DMS79 (cell line): Measurements from ENCODE around the gene NLRP12.
"Not testable (repeated sequence)": the region's sequence is repeated elsewhere in the genome, so short reads cannot be mapped to it uniquely, and the experiment has no call there.

Experiments
- DNase-seq: peaks from one replicate; lab custom pipeline; 2025; lab: John Stamatoyannopoulos, UW

The NLRP12 gene

GRCh38 chr19:53838446-53838845 is 14.3 kb upstream of the NLRP12 start:
- DNase-seq, result not testable (repeated sequence)

GRCh38 chr19:53832861-53833260 is 8.7 kb upstream of the NLRP12 start:
- DNase-seq, result not testable (repeated sequence)

GRCh38 chr19:53828531-53828930 is 4.4 kb upstream of the NLRP12 start:
- DNase-seq, result no peak

GRCh38 chr19:53826876-53827275 is 2.8 kb upstream of the NLRP12 start:
- DNase-seq, result no peak

GRCh38 chr19:53823380-53824120 is 564 bp downstream of the NLRP12 start:
- DNase-seq, result no peak

GRCh38 chr19:53819861-53820260 is 4.3 kb downstream of the NLRP12 start:
- no peak for DNase-seq

GRCh38 chr19:53818756-53819155 is 5.4 kb downstream of the NLRP12 start:
- no peak for DNase-seq

- DNase-seq, result no peak
Observed at GRCh38 chr19:53813996-53814395, 10.1 kb downstream of the NLRP12 start.

GRCh38 chr19:53812335-53812734 is 11.8 kb downstream of the NLRP12 start:
- DNase-seq, result no peak

GRCh38 chr19:53810891-53811290 is 13.2 kb downstream of the NLRP12 start:
- no peak for DNase-seq

GRCh38 chr19:53810187-53810546 is 13.9 kb downstream of the NLRP12 start:
- no peak for DNase-seq

GRCh38 chr19:53809518-53810186 is 14.5 kb downstream of the NLRP12 start:
- DNase-seq, result no peak

GRCh38 chr19:53808710-53809125 is 15.4 kb downstream of the NLRP12 start:
- DNase-seq, result no peak

GRCh38 chr19:53801257-53801656 is 22.9 kb downstream of the NLRP12 start:
- DNase-seq, result no peak

GRCh38 chr19:53795019-53795418 is 29.1 kb downstream of the NLRP12 start:
- DNase-seq, result no peak

GRCh38 chr19:53792721-53793433 is 31.2 kb downstream of the NLRP12 start:
- DNase-seq, result peak; percentile 45

GRCh38 chr19:53789708-53790678 is 34.1 kb downstream of the NLRP12 start:
- no peak for DNase-seq

- DNase-seq, result no peak
Observed at GRCh38 chr19:53787266-53787665, 36.8 kb downstream of the NLRP12 start.

GRCh38 chr19:53786744-53787143 is 37.4 kb downstream of the NLRP12 start:
- DNase-seq, result no peak

- DNase-seq, result no peak
Observed at GRCh38 chr19:53785196-53785889, 38.8 kb downstream of the NLRP12 start.

GRCh38 chr19:53782698-53783097 is 41.4 kb downstream of the NLRP12 start:
- DNase-seq, result no peak
